Measurements from ENCODE around the gene A4GNT. TPM values are rescaled to one million over a fixed set of nuclear protein-coding genes. Genes with fewer than 3 reads are reported as not detected.

The A4GNT gene
- total and polyA plus RNA-seq, 2 of the 8 experiments (the other 6 are each of a cell fraction or from before 2014, with no cell fraction given): not detected

DNA sequence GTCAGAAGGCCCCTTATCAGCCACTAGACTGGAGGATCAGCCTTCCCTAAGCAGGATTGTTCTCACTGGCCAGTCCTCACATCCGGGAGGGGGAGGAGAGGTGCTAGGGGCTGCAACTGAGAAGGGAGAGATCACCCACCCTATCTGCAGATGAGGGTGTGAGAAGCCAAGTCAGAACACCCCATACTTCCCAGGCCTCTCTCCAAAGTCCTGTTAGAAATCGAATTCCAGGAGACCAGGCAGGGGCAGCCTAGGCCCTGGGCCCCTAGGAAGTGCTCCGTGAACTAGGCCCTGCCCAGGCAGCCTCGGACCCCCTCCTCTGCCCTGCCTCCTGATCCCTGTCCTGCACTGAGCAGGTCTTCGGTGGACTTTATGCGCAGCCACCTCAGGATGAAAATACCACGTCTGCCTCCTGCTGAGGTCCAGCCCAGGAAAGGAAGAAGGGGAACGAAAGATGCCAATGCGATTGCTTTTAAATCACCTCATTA is 17.7 kb downstream of the A4GNT start:
- CTCF ChIA-PET (ENCODE audit: partially characterized antibody): interaction anchor here (0.9 to 3.9 kb wide), 6 partner anchors 12 to 47 kb away, joined by 3 to 27 read pairs (median 6); no protein-coding TSS in a partner anchor
- H2BK5ac ChIP-seq (ENCODE audit: low read depth, low read length): no peak overlapping the region

More for the DNA sequence above, 17.7 kb downstream of the A4GNT start:
- Histone ChIP-seq H3K4me2 (ENCODE audit: insufficient read depth in 1 of 2, low read depth in 2 of 2, low read length in 2 of 2) (peak overlapping the region; percentile 84), H4K8ac (ENCODE audit: extremely low read depth, insufficient read depth, low read length) (no peak overlapping the region), H3K9ac (replicated peaks in 1 of 4; ENCODE audit: extremely low read depth in 1 of 4, low read depth in 3 of 4, low read length in 3 of 4) (peak overlapping the region in 3 of 4 experiments; percentile 19 to 81 (median 77); a peak in 6 of 7 replicates), H4K20me1 (replicated peaks in 1 of 2; ENCODE audit: control insufficient read depth in 1 of 2, insufficient read depth in 2 of 2, low read length in 2 of 2) (peaks cover 0 to 1% of the 10 kb centered on the region in 2 experiments), H3K36me3 (ENCODE audit: control insufficient read depth in 2 of 4, insufficient read depth in 4 of 4, low read length in 3 of 4) (no peaks in the 10 kb centered on the region), H3K23me2 (ENCODE audit: low read depth, low read length) (peaks cover 10% of the 10 kb centered on the region), H3K27me3 (replicated peaks in 1 of 4; ENCODE audit: control insufficient read depth in 3 of 4, extremely low read depth in 1 of 4, insufficient read depth in 3 of 4, low read length in 3 of 4) (no peaks in the 10 kb centered on the region), H3K4me3 (ENCODE audit: extremely low read depth in 1 of 4, insufficient read depth in 2 of 4, low read depth in 3 of 4, low read length in 4 of 4) (peak overlapping the region; percentile 77 to 86 (median 79)), H3K9me3 (ENCODE audit: insufficient read depth in 2 of 2, low read depth in 1 of 2, low read length in 1 of 2) (no peaks in the 10 kb centered on the region), H3K23ac (ENCODE audit: insufficient read length) (no peak overlapping the region), H2BK20ac (ENCODE audit: low read length) (no peak overlapping the region), H2AFZ (ENCODE audit: low read length) (peak overlapping the region; percentile 38; the same call in 1 of the 2 replicates), H3K4ac (replicated peaks; ENCODE audit: insufficient read length, low read depth, low read length) (peak overlapping the region; percentile 87), H3K27ac (ENCODE audit: low read depth, low read length) (no peak overlapping the region), H3K56ac (replicated peaks; ENCODE audit: insufficient read length, low read depth, low read length) (no peak overlapping the region), H3K79me2 (ENCODE audit: control insufficient read depth in 1 of 2, insufficient read depth in 2 of 2, low read length in 2 of 2) (peaks cover 0 to 8% of the 10 kb centered on the region in 2 experiments; a peak in 2 of 4 replicates), H4K5ac (ENCODE audit: insufficient read length, low read depth, low read length) (no peak overlapping the region), H2BK120ac (replicated peaks; ENCODE audit: low read depth, low read length) (no peak overlapping the region), H3K79me1 (ENCODE audit: low read depth, low read length) (peaks cover 2% of the 10 kb centered on the region; the same call in 1 of the 2 replicates), H4K91ac (replicated peaks; ENCODE audit: insufficient read length, low read length) (peak overlapping the region; percentile 91), H2BK15ac (ENCODE audit: low read length) (peak overlapping the region; percentile 50; the same call in 1 of the 2 replicates), H3K4me1 (replicated peaks in 1 of 4; ENCODE audit: control insufficient read depth in 3 of 4, insufficient read depth in 4 of 4, low read length in 3 of 4) (peaks cover 2 to 13% (median 8%) of the 10 kb centered on the region in 4 experiments; a peak in 6 of 7 replicates), H3K14ac (ENCODE audit: insufficient read length) (no peak overlapping the region), H2AK5ac (ENCODE audit: low read depth, low read length) (no peak overlapping the region), H3K18ac (ENCODE audit: extremely low read depth, low read length) (peak overlapping the region; percentile 76), H2BK12ac (ENCODE audit: low read depth, low read length) (no peak overlapping the region)
- POLR2A ChIA-PET (ENCODE audit: partially characterized antibody): interaction anchor here (1.0 to 2.5 kb wide), 3 partner anchors 36 to 44 kb away, joined by 3 to 11 read pairs (median 6); no protein-coding TSS in a partner anchor
- no peak for FAIRE-seq
- DNase-seq (ENCODE audit: low read depth in 1 of 2, low spot score in 2 of 2): peak in 1 of 2 experiments; percentile 54
- TF ChIP-seq PHF8 (conservative IDR thresholded peaks at IDR 0.05; ENCODE audit: low read depth, low read length) (no peak), BCL11A (IDR thresholded peaks at IDR 0.05; ENCODE audit: low read depth in 2 of 2, low read length in 2 of 2) (no peak)
- TF ChIP-seq, protein P1, sequence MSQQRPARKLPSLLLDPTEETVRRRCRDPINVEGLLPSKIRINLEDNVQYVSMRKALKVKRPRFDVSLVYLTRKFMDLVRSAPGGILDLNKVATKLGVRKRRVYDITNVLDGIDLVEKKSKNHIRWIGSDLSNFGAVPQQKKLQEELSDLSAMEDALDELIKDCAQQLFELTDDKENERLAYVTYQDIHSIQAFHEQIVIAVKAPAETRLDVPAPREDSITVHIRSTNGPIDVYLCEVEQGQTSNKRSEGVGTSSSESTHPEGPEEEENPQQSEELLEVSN (IDR thresholded peaks at IDR 0.05): no peak
- 16% methylated on average over 9 of the region's 9 CpGs; no CpG with 5 or more reads in 1 of the 2 experiments for WGBS, 2 experiments (ENCODE audit: extremely low coverage in 1 of 2, insufficient coverage in 1 of 2, insufficient read length in 1 of 2, insufficient replicate concordance in 2 of 2, low coverage in 1 of 2, low lambda C conversion rate in 2 of 2, missing lambda C conversion rate in 1 of 2)

Measured in H1 (cell line).